K562 (cell line): ENCODE data around the gene SYT17. TPM values are rescaled to one million over a fixed set of nuclear protein-coding genes. Genes with fewer than 3 reads are reported as not detected.

Experiments used
- ATAC-seq: fragments of 200-7000 bp; cut with Tn5 transposase; 3 replicates; pipeline ENCODE4 v1.9.1; 2020; ENCODE audit warnings: moderate library complexity
- BruUV-seq: library from RNA; stranded (reverse); fragments of 400-500 nt; replicated peaks from 2 replicates; lab custom pipeline; 2021; lab: Mats Ljungman, UMichigan
- CTCF ChIA-PET: fragments of 300-600 bp; formaldehyde crosslinking; extraction: SDS; loops from one replicate; lab custom pipeline; 2021; ENCODE audit warnings: low intra/inter-chr PET ratio; lab: Yijun Ruan, JAX
- POLR2A ChIA-PET: fragments of 300-600, 350-650 bp; sonication (Branson Sonifier 250); formaldehyde crosslinking; extraction: SDS; loops from one replicate; lab custom pipeline; 2021; ENCODE audit warnings: antibody characterized with exemption, inconsistent platforms; lab: Yijun Ruan, JAX
- DNase-seq, 4 experiments: peaks; one replicate each; pipeline versions ENCODE4 v3.0.0 to v3.0.0-alpha.2; 2011 to 2018; ENCODE audit warnings: low spot score in 3 of 4, mixed read lengths in 3 of 4; ENCODE audit errors: extremely low read depth in 1 of 4
- FAIRE-seq: peaks from 2 replicates; lab custom pipeline; 2011; peaks lifted over from hg19 to GRCh38; lab: Jason Lieb, UNC
- H2AFZ ChIP-seq: 2 replicates; pipeline ENCODE4 v1.6.0; 2011; ENCODE audit warnings: low read depth, low read length, control low read depth, inconsistent platforms
- H3K27ac ChIP-seq: fragments of 200-600 bp; 3 replicates; pipeline ENCODE4 v1.8.0; 2011; ENCODE audit warnings: low read depth, mild to moderate bottlenecking, control low read depth, inconsistent platforms, low read length, moderate library complexity, mixed read lengths; ENCODE audit errors: extremely low read depth
- H3K27me3 ChIP-seq, 2 experiments: fragments of 300-600 bp in 1 of 2; 2 replicates in 1 of 2; 3 replicates in 1 of 2; pipeline versions ENCODE4 v1.6.0 to v1.8.0; 2011; ENCODE audit warnings: inconsistent platforms in 2 of 2, low read length in 2 of 2, mild to moderate bottlenecking in 1 of 2, mixed read lengths in 1 of 2, moderate library complexity in 1 of 2; ENCODE audit not compliant: control insufficient read depth in 2 of 2, insufficient read depth in 2 of 2
- H3K36me3 ChIP-seq: fragments of 300-600 bp; 3 replicates; pipeline ENCODE4 v1.8.0; 2011; ENCODE audit warnings: mild to moderate bottlenecking, low read length, inconsistent platforms; ENCODE audit not compliant: control insufficient read depth, insufficient read depth
- H3K4me1 ChIP-seq, 2 experiments: fragments of 200-600 bp in 1 of 2; replicated peaks in 1 of 2; 2 replicates in 1 of 2; 3 replicates in 1 of 2; pipeline versions ENCODE4 v1.5.1 to v1.8.0; 2011; ENCODE audit warnings: inconsistent platforms in 2 of 2, low read length in 2 of 2, mild to moderate bottlenecking in 1 of 2, mixed read lengths in 1 of 2, moderate library complexity in 1 of 2; ENCODE audit not compliant: control insufficient read depth in 2 of 2, insufficient read depth in 2 of 2
- H3K4me2 ChIP-seq: 2 replicates; pipeline ENCODE4 v1.6.1; 2011; ENCODE audit warnings: low read length, control low read depth, inconsistent platforms, mixed read lengths; ENCODE audit not compliant: insufficient read depth
- H3K4me3 ChIP-seq: fragments of 200-600 bp; sonication (generic), shearing (Covaris generic); 2 replicates; pipeline ENCODE4 v1.5.1; 2016; ENCODE audit warnings: control low read depth, inconsistent platforms
- H3K79me2 ChIP-seq: fragments of 200-600 bp; 3 replicates; pipeline ENCODE4 v1.8.0; 2011; ENCODE audit warnings: low read length, inconsistent platforms; ENCODE audit not compliant: control insufficient read depth, insufficient read depth
- H3K9ac ChIP-seq, 2 experiments: 2 replicates each; pipeline versions ENCODE4 v1.6.0 to v1.6.1; 2011; ENCODE audit warnings: low read depth in 2 of 2, low read length in 2 of 2, control low read depth in 1 of 2, inconsistent platforms in 1 of 2, mild to moderate bottlenecking in 1 of 2, mixed read lengths in 1 of 2; ENCODE audit not compliant: insufficient read depth in 1 of 2
- H3K9me1 ChIP-seq: one replicate; pipeline ENCODE4 v1.6.0; 2011; ENCODE audit warnings: inconsistent platforms, mild to moderate bottlenecking, low read length, moderate library complexity; ENCODE audit not compliant: control insufficient read depth, insufficient read depth
- H3K9me3 ChIP-seq: replicated peaks from 2 replicates; pipeline ENCODE4 v1.5.1; 2011; ENCODE audit warnings: low read depth, low read length, inconsistent platforms; ENCODE audit not compliant: control insufficient read depth, insufficient read depth
- H4K20me1 ChIP-seq: replicated peaks from 2 replicates; pipeline ENCODE4 v1.6.1; 2011; ENCODE audit warnings: low read length, inconsistent platforms, mixed read lengths; ENCODE audit not compliant: control insufficient read depth, insufficient read depth
- BACH1 ChIP-seq: fragments of 200-800 bp; sonication (Bioruptor generic); IDR thresholded peaks from 2 replicates; pipeline ENCODE4 v1.6.1; 2016; ENCODE audit warnings: missing genetic modification characterization, missing compliant biosample characterization
- HNRNPL ChIP-seq: fragments of 200-400 bp; formaldehyde crosslinking; IDR thresholded peaks from 2 replicates; pipeline ENCODE4 v1.6.1; 2017; ENCODE audit warnings: low read depth, mild to moderate bottlenecking, low read length
- POU5F1 ChIP-seq: fragments of 150-350 bp; IDR thresholded peaks from 2 replicates; pipeline ENCODE4 v1.6.1; 2014; ENCODE audit warnings: borderline replicate concordance, low read length, low read depth, mild to moderate bottlenecking; ENCODE audit not compliant: partially characterized antibody
- RBM39 ChIP-seq: fragments of 200-400 bp; formaldehyde crosslinking; optimal IDR thresholded peaks from 2 replicates; pipeline ENCODE3; 2018; ENCODE audit warnings: low read depth, low read length
- SREBF2 ChIP-seq: sonication (generic); formaldehyde crosslinking; IDR thresholded peaks from 2 replicates; pipeline ENCODE4 v1.4.0; 2020; ENCODE audit warnings: mild to moderate bottlenecking, missing genetic modification reagents
- SRSF3 ChIP-seq: fragments of 200-400 bp; formaldehyde crosslinking; IDR thresholded peaks from 2 replicates; pipeline ENCODE4 v1.6.1; 2016; ENCODE audit warnings: mild to moderate bottlenecking, low read length, moderate library complexity; ENCODE audit not compliant: insufficient read depth
- ZHX1 ChIP-seq: fragments of 150-350 bp; conservative IDR thresholded peaks from 2 replicates; pipeline ENCODE4 v1.6.1; 2014; ENCODE audit warnings: low read length
- ZNF197 ChIP-seq: fragments of 200-800 bp; sonication (Bioruptor generic); IDR thresholded peaks from 2 replicates; pipeline ENCODE4 v1.6.1; 2016; ENCODE audit warnings: low read depth, missing genetic modification characterization, missing compliant biosample characterization
- ZNF324 ChIP-seq: fragments of 250-450 bp; sonication (Bioruptor Pico); IDR thresholded peaks from 2 replicates; pipeline ENCODE4 v1.4.0; 2020; ENCODE audit warnings: mild to moderate bottlenecking
- ZNF41 ChIP-seq: fragments of 250-450 bp; sonication (Bioruptor Pico); conservative IDR thresholded peaks from 2 replicates; pipeline ENCODE4 v1.4.0; 2020; ENCODE audit warnings: mild to moderate bottlenecking
- ZNF707 ChIP-seq: fragments of 250-450 bp; sonication (Bioruptor Pico); conservative IDR thresholded peaks from 2 replicates; pipeline ENCODE4 v1.8.0; 2022; ENCODE audit warnings: inconsistent platforms, mild to moderate bottlenecking, moderate library complexity
- WGBS: fragments of 100-300 bp; shearing (Covaris generic); methylation state at CpG from one replicate; pipeline ENCODE4 v1.1.6; 2016; ENCODE audit warnings: low coverage, mixed read lengths; ENCODE audit not compliant: insufficient coverage; ENCODE audit errors: missing lambda C conversion rate; 5-methylcytosine and 5-hydroxymethylcytosine counted together
- in situ Hi-C: fragments of 300-500 bp; cut with MboI; formaldehyde crosslinking; loops from 4 replicates; pipeline ENCODE4 v1.15.0; 2018; ENCODE audit warnings: inconsistent platforms, mixed read lengths
- intact Hi-C: fragments of 100-400 bp; cut with micrococcal nuclease; formaldehyde crosslinking; loops from 2 replicates; pipeline ENCODE4 v1.14.2; 2022
- polyA plus RNA-seq, 8 experiments: library from polyadenylated mRNA; depleted of rRNA in 4 of 8; stranded (reverse) in 5 of 8; unstranded in 3 of 8; fragments of >200 nt; fragmentation: Nextera tagmentation in 2 of 8; fragmentation: Illumina TruSeq in 1 of 8; extraction: Ambion mirVana in 2 of 8; extraction: Trizol in 1 of 8; gene quantifications; 2 replicates each; pipeline versions ENCODE4 v1.2.1 to v1.2.3, GENCODE V29; 2011 to 2014; ENCODE audit warnings: inconsistent platforms in 1 of 8, missing spikeins in 1 of 8
- total RNA-seq, 7 experiments: library from RNA; depleted of rRNA in 6 of 7; stranded (reverse); fragments of >200 nt in 6 of 7; fragmentation: Illumina TruSeq in 2 of 7; extraction: Trizol in 2 of 7; gene quantifications; 2 replicates each; pipeline versions ENCODE4 v1.2.1 to v1.2.3, GENCODE V29; 2011 to 2021; ENCODE audit warnings: low replicate concordance in 1 of 7

The SYT17 gene
- total and polyA plus RNA-seq, 9 of the 15 experiments (the other 6 are each of a cell fraction or from before 2014, with no cell fraction given): not detected

- no peak for FAIRE-seq
- no peak for ATAC-seq
- TF ChIP-seq ZNF41 (CRISPR knock-in tag): no peak
- TF ChIP-seq, all 486 proteins: peak for 0
- Histone ChIP-seq H3K4me2 (no peak overlapping the region), H3K9me3 (no peaks in the 10 kb centered on the region), H3K9me1 (no peaks in the 10 kb centered on the region), H2AFZ (no peak overlapping the region), H3K4me1 (peaks cover 0 to 17% of the 10 kb centered on the region in 2 experiments; a peak in 2 of 5 replicates), H3K4me3 (no peak overlapping the region), H3K9ac (no peak overlapping the region), H3K27ac (no peak overlapping the region), H3K79me2 (no peaks in the 10 kb centered on the region), H4K20me1 (no peaks in the 10 kb centered on the region; the same call in 1 of the 2 replicates), H3K36me3 (no peaks in the 10 kb centered on the region), H3K27me3 (peaks cover 49 to 54% of the 10 kb centered on the region in 2 experiments)
- CTCF ChIA-PET: no interaction called here
- DNase-seq: no peak
- intact Hi-C loops (loop anchor here (10.0 kb wide), 1 partner anchor 203 kb away; no protein-coding TSS in a partner anchor), in situ Hi-C loops (loop anchor here (10.0 kb wide), 1 partner anchor 203 kb away; no protein-coding TSS in a partner anchor)
- WGBS: 4% methylated on average over 11 of the region's 12 CpGs
- POLR2A ChIA-PET: no interaction called here
- BruUV-seq: no TSS peak
Observed at GRCh38 chr16:19172098-19172780, 4.2 kb downstream of the SYT17 start.

- ATAC-seq (no peak), DNase-seq (no peak), FAIRE-seq (no peak)
- H3K4me2 ChIP-seq: no peak overlapping the region
- no TSS peak for BruUV-seq
- H3K79me2 ChIP-seq: no peaks in the 10 kb centered on the region
- H3K4me1 ChIP-seq: peaks cover 0 to 10% of the 10 kb centered on the region in 2 experiments; a peak in 2 of 5 replicates
- no peaks in the 10 kb centered on the region; the same call in 1 of the 2 replicates for H4K20me1 ChIP-seq
- no peak overlapping the region for H3K4me3 ChIP-seq
- intact Hi-C loops (loop anchor here (10.0 kb wide), 1 partner anchor 202 kb away; no protein-coding TSS in a partner anchor), in situ Hi-C loops (loop anchor here (10.0 kb wide), 1 partner anchor 202 kb away; no protein-coding TSS in a partner anchor)
- no peaks in the 10 kb centered on the region for H3K9me1 ChIP-seq
- H3K36me3 ChIP-seq: no peaks in the 10 kb centered on the region
- peaks cover 55 to 58% of the 10 kb centered on the region in 2 experiments for H3K27me3 ChIP-seq
- H3K9ac ChIP-seq: no peak overlapping the region
- no peak overlapping the region for H2AFZ ChIP-seq
- no peaks in the 10 kb centered on the region for H3K9me3 ChIP-seq
- H3K27ac ChIP-seq: no peak overlapping the region
- WGBS: 2% methylated on average over 7 of the region's 8 CpGs
- CTCF ChIA-PET: no interaction called here
- POLR2A ChIA-PET: interaction anchor here (0.7 kb wide), 1 partner anchor 92 kb away, joined by 3 read pairs; no protein-coding TSS in a partner anchor
- TF ChIP-seq ZNF707 (no peak), SRSF3 (no peak), RBM39 (no peak), ZNF197 (no peak), BACH1 (tag) (no peak), POU5F1 (no peak), ZHX1 (no peak), ZNF324 (no peak), HNRNPL (no peak), SREBF2 (CRISPR knock-in tag) (no peak)
Observed at GRCh38 chr16:19173059-19173458, 5.0 kb downstream of the SYT17 start.
